NT2/D1 (cell line): Measurements from ENCODE around the gene NME7.
"Not testable (repeated sequence)": the region's sequence is repeated elsewhere in the genome, so short reads cannot be mapped to it uniquely, and the experiment has no call there.

Experiments
- SUZ12 ChIP-seq: IDR thresholded peaks from 2 replicates; pipeline ENCODE4 v1.6.1; 2011; ENCODE audit not compliant: insufficient read length, insufficient read depth; ENCODE audit errors: extremely low read depth
- YY1 ChIP-seq: IDR thresholded peaks from 2 replicates; pipeline ENCODE4 v1.6.1; 2011; ENCODE audit not compliant: insufficient read length, insufficient read depth
- ZNF274 ChIP-seq: IDR thresholded peaks from 2 replicates; pipeline ENCODE4 v1.6.1; 2011; ENCODE audit warnings: mild to moderate bottlenecking, low read depth, low read length

DNA sequence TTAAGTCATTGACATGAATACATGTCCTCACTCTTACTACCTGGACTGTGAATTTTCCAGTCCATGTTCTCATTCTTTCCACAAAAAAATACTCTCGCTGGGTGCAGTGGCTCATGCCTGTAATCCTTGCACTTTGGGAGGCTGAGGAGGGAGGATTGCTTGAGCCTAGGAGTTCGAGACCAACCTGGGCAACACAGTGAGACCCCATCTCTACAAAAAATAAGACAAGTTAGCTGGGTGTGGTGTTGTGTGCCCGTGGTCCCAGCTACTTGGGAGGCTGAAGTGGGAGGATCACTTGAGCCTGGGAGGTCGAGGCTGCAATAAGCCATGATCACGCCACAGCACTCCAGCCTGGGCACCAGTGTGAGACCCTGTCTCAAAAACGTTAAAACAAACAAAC lies 242.0 kb downstream of the NME7 start:
- not testable (repeated sequence) for TF ChIP-seq YY1, ZNF274, SUZ12
